Sigmoid colon (tissue), 4 donors: ENCODE results near the gene ANXA9.

Source experiments
- EP300 ChIP-seq, 4 donors: sonication (generic); formaldehyde crosslinking; IDR thresholded peaks; one replicate each; pipeline ENCODE4 v1.6.1; 2017; ENCODE audit warnings: antibody characterized with exemption in 4 of 4
- POLR2A ChIP-seq, 2 donors: fragments of 450-650 bp; IDR thresholded peaks; one replicate each; pipeline ENCODE4 v1.6.1; 2016; ENCODE audit warnings: antibody characterized with exemption in 2 of 2, mild to moderate bottlenecking in 2 of 2, moderate library complexity in 2 of 2
- TF ChIP-seq, protein P1 (sequence below), 4 experiments: fragments of 450-650 bp in 3 of 4; fragments of 200-600 bp in 1 of 4; IDR thresholded peaks; one replicate each; pipeline ENCODE4 v1.5.1; 2016 to 2019; ENCODE audit warnings: antibody characterized with exemption in 4 of 4, mild to moderate bottlenecking in 3 of 4, moderate library complexity in 2 of 4

DNA sequence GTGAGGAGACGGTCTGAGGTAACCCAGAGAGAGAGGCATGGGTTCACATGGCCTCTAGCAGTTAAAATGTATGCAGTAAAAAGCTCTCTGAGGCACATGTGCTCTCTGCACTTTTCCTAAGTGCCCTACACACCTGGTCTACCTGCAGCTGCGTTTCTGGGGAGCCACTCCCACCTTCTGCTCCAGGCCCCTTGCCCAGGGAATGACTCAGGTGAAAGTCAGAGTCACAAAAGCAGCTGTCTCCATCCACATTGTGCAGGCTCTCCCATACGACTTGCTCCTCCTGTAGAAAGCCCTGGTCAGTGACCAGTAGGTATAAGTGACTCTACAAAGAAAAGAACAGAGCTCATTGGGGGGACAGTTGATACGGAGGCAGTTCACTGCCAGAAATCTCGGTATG, 15.9 kb downstream of the ANXA9 start:
- no peak for TF ChIP-seq POLR2A (IDR thresholded peaks at IDR 0.05)
- TF ChIP-seq, protein P1, sequence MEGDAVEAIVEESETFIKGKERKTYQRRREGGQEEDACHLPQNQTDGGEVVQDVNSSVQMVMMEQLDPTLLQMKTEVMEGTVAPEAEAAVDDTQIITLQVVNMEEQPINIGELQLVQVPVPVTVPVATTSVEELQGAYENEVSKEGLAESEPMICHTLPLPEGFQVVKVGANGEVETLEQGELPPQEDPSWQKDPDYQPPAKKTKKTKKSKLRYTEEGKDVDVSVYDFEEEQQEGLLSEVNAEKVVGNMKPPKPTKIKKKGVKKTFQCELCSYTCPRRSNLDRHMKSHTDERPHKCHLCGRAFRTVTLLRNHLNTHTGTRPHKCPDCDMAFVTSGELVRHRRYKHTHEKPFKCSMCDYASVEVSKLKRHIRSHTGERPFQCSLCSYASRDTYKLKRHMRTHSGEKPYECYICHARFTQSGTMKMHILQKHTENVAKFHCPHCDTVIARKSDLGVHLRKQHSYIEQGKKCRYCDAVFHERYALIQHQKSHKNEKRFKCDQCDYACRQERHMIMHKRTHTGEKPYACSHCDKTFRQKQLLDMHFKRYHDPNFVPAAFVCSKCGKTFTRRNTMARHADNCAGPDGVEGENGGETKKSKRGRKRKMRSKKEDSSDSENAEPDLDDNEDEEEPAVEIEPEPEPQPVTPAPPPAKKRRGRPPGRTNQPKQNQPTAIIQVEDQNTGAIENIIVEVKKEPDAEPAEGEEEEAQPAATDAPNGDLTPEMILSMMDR (IDR thresholded peaks at IDR 0.05): no peak
- no peak for TF ChIP-seq EP300 (IDR thresholded peaks at IDR 0.05)
